Esophagus squamous epithelium (tissue), 5 donors: Measurements from ENCODE around the gene FAM151A. TPM values are rescaled to one million over a fixed set of nuclear protein-coding genes. Genes with fewer than 3 reads are reported as not detected.

Experiments
- DNase-seq: peaks from one replicate; lab custom pipeline; 2025; lab: John Stamatoyannopoulos, UW
- H3K27ac ChIP-seq, 4 donors: fragments of 200-600 bp; sonication (generic); one replicate each; pipeline ENCODE4 v1.5.1; 2016 to 2019; ENCODE audit warnings: mild to moderate bottlenecking in 1 of 4
- H3K27me3 ChIP-seq, 4 donors: fragments of 200-600 bp; sonication (generic); 1 replicate in 3 of 4; 2 replicates in 1 of 4; pipeline versions ENCODE4 v1.5.1 to v1.6.0; 2017 to 2021; ENCODE audit warnings: antibody characterized with exemption in 1 of 4
- H3K36me3 ChIP-seq, 3 donors: fragments of 200-600 bp; sonication (generic); one replicate each; pipeline ENCODE4 v1.5.1; 2016 to 2019
- H3K4me1 ChIP-seq, 3 donors: fragments of 200-600 bp; sonication (generic); one replicate each; pipeline ENCODE4 v1.5.1; 2017 to 2019
- H3K4me3 ChIP-seq, 4 donors: fragments of 200-600 bp; sonication (generic); 1 replicate in 3 of 4; 2 replicates in 1 of 4; pipeline ENCODE4 v1.5.1; 2016 to 2019; ENCODE audit warnings: mild to moderate bottlenecking in 2 of 4, moderate library complexity in 1 of 4
- H3K9me3 ChIP-seq, 3 donors: fragments of 200-600 bp; sonication (generic); one replicate each; pipeline ENCODE4 v1.5.1; 2016 to 2019
- POLR2A ChIP-seq, 4 donors: fragments of 450-650 bp; IDR thresholded peaks; one replicate each; pipeline ENCODE4 v1.6.1; 2017; ENCODE audit warnings: antibody characterized with exemption in 4 of 4, mild to moderate bottlenecking in 4 of 4, moderate library complexity in 3 of 4
- WGBS, 2 donors: methylation state at CpG; one replicate each; pipeline ENCODE4 v1.1.5; 2018; 5-methylcytosine and 5-hydroxymethylcytosine counted together
- intact Hi-C: fragments of 100-400 bp; cut with DNase I; formaldehyde crosslinking; loops from one replicate; pipeline ENCODE4 v1.15.0; 2022
- total RNA-seq, 4 donors: library from RNA; depleted of rRNA; stranded (reverse); fragments of >200 nt; gene quantifications; one replicate each; pipeline ENCODE4 v1.1.0, GENCODE V29; 2016
- TF ChIP-seq, protein P1 (sequence below), 6 experiments: fragments of 450-650 bp in 4 of 6; fragments of 200-600 bp in 2 of 6; sonication (generic) in 2 of 6; IDR thresholded peaks; one replicate each; pipeline ENCODE4 v1.5.1; 2016 to 2019; ENCODE audit warnings: antibody characterized with exemption in 6 of 6, mild to moderate bottlenecking in 4 of 6, moderate library complexity in 4 of 6
- donor health status: DM: yes; HTN: yes; CAD: no.

Gene FAM151A
- total RNA-seq, 4 donors from 2014 or later = 0.35 TPM; not detected in 3

DNA sequence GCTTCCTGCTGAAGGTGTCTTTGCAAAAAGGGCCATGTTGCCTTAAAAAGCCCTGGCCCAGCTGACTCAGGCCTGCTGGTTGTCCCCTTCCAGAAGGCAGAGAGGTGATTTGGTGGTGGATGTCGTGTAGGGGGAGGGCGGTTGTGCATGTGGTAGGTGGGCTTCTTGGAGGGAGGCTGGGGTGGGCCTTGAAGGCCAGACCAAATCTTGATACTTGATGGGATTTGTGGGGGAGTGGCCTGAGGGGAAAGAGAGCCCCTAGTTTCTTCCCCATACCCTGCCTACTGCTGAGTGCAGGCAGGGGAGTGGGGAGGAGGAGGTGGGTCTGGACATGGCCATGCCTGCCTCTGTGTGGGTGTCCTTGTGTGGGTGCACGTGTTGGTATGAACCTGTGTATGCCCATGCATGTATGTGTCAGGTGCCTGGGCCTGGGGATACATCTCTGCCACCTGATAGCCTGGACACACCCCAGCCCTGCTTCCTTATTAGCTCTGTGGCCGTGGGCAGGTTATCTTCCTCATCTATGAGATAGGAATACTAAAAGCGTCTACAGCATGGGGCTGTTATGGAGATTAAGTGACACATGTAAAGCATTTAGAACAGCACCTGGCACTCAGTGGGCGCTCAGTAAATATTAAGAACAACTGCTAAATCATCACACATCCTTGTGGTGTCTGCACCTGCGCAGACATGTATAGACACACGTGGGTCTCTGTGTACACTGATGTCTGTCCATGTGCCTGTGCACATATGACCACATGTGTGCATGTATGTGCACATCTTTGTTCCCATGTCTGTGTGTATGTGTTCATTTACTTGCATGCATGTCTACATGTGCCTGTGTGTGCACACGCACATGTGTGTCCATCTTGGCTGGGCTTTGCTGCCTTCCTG lies 17.0 kb downstream of the FAM151A start:
- 70 to 72% methylated on average over 7 to 9 of the region's 9 CpGs for WGBS, 2 donors
- intact Hi-C loops = no loop called here
- DNase-seq = no peak
- TF ChIP-seq, protein P1, sequence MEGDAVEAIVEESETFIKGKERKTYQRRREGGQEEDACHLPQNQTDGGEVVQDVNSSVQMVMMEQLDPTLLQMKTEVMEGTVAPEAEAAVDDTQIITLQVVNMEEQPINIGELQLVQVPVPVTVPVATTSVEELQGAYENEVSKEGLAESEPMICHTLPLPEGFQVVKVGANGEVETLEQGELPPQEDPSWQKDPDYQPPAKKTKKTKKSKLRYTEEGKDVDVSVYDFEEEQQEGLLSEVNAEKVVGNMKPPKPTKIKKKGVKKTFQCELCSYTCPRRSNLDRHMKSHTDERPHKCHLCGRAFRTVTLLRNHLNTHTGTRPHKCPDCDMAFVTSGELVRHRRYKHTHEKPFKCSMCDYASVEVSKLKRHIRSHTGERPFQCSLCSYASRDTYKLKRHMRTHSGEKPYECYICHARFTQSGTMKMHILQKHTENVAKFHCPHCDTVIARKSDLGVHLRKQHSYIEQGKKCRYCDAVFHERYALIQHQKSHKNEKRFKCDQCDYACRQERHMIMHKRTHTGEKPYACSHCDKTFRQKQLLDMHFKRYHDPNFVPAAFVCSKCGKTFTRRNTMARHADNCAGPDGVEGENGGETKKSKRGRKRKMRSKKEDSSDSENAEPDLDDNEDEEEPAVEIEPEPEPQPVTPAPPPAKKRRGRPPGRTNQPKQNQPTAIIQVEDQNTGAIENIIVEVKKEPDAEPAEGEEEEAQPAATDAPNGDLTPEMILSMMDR (IDR thresholded peaks at IDR 0.05) = no peak
- TF ChIP-seq POLR2A (IDR thresholded peaks at IDR 0.05) = no peak
- Histone ChIP-seq H3K9me3 (no peaks in the 10 kb centered on the region), H3K27me3 (no peaks in the 10 kb centered on the region), H3K27ac (no peak overlapping the region), H3K36me3 (peaks cover 0 to 70% (median 0%) of the 10 kb centered on the region in 3 donors), H3K4me3 (no peak overlapping the region), H3K4me1 (peaks cover 5 to 17% (median 15%) of the 10 kb centered on the region in 3 donors)

DNA sequence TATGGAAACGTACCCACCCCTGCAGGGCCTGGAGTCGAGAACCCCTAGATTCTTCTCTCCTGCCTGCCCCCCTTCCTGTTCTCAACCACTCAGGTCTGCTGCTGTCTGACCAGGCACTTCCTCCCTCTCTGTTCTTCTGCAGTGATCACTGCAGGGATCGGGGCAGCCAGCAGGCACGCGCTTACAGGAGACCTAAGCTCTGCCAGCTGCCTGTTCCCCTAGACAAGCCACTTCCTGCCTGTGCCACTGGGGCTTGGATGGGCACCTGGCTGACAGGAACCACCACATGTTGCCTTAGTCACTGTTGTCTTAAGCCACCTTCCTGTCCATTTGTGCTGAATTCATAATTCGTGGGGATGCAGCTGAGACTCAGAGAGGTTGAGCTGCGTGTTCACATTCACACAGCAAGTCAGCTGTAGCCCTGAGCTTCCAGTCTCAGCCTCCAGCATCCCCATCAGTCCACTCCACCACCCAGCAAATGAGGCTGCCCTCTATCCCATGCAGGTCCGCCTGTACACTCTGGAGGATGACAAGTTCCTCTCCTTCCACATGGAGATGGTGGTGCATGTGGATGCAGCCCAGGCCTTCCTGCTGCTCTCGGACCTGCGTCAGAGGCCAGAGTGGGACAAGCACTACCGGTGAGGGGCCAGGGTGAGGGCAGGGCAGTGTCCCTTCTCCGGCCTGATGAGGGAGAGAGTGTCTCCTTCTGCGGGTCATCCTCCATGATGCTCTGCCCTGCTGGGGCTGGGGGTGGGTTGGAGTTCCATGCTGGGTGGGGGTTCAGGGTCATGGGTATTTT lies 18.6 kb downstream of the FAM151A start:
- H3K27ac ChIP-seq = peak overlapping the region in 1 of 4 donors; percentile 20
- H3K4me3 ChIP-seq = no peak overlapping the region
- peaks cover 0 to 79% (median 0%) of the 10 kb centered on the region in 3 donors for H3K36me3 ChIP-seq
- peaks cover 5 to 17% (median 15%) of the 10 kb centered on the region in 3 donors for H3K4me1 ChIP-seq
- no peaks in the 10 kb centered on the region for H3K9me3 ChIP-seq
- intact Hi-C loops = no loop called here
- no peak for DNase-seq
- no peak for TF ChIP-seq POLR2A (IDR thresholded peaks at IDR 0.05)
- TF ChIP-seq, protein P1 (IDR thresholded peaks at IDR 0.05) = peak in 2 of 6 experiments; percentile 11 to 32
- WGBS, 2 donors = 20 to 62% methylated on average over 7 to 8 of the region's 13 CpGs
- H3K27me3 ChIP-seq = no peaks in the 10 kb centered on the region

DNA sequence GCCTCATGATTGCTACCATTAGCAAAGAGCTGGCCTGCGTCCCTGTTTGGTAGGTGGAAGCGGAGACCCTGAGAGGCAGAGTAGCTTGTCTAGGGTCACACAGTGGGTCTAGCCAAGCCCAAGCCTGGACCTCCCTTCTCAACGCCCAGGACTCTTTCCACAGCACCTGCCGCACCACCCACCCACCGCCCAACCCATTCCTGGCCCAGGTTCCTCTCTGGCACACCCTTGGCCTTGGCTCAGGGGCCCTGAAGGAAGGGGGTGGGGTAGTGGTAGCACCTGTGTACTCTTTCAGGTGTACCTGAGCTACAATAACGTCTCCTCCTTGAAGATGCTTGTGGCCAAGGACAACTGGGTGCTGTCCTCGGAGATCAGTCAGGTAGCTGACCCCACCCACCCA lies 19.3 kb downstream of the FAM151A start:
- Histone ChIP-seq H3K9me3 (no peaks in the 10 kb centered on the region), H3K4me3 (no peak overlapping the region), H3K36me3 (peaks cover 0 to 78% (median 0%) of the 10 kb centered on the region in 3 donors), H3K27me3 (no peaks in the 10 kb centered on the region), H3K27ac (peak overlapping the region in 1 of 4 donors; percentile 20), H3K4me1 (peaks cover 5 to 17% (median 15%) of the 10 kb centered on the region in 3 donors)
- WGBS, 2 donors = 38 to 69% methylated on average over 2 to 6 of the region's 7 CpGs
- intact Hi-C loops = no loop called here
- no peak for DNase-seq
- TF ChIP-seq, protein P1 (IDR thresholded peaks at IDR 0.05) = no peak
- no peak for TF ChIP-seq POLR2A (IDR thresholded peaks at IDR 0.05)

DNA sequence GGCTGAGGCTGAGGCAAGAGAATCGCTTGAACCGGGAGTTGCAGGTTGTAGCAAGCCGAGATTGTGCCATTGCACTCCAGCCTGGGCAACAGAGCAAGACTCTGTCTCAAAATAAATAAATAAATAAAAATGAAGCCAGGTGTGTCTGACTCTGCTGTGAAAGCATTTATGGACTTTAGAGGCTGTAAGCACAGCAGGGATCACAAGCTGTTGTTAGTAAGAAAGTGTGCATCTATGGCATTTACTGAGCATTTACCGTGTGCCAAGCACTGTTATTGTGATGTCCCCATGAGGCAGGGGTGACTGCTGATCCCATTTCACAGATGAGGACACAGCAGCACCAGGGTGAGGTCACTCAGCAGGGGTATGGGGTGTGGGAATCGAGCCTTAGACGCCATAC lies 20.1 kb downstream of the FAM151A start:
- Histone ChIP-seq H3K36me3 (peaks cover 0 to 76% (median 0%) of the 10 kb centered on the region in 3 donors), H3K27ac (no peak overlapping the region), H3K4me3 (no peak overlapping the region), H3K4me1 (peaks cover 5 to 17% (median 15%) of the 10 kb centered on the region in 3 donors), H3K27me3 (no peaks in the 10 kb centered on the region), H3K9me3 (no peaks in the 10 kb centered on the region)
- 84 to 86% methylated on average over 2 to 6 of the region's 6 CpGs for WGBS, 2 donors
- TF ChIP-seq, protein P1 (IDR thresholded peaks at IDR 0.05) = no peak
- no peak for TF ChIP-seq POLR2A (IDR thresholded peaks at IDR 0.05)
- DNase-seq = no peak
- intact Hi-C loops = no loop called here
